Measurements from ENCODE around the gene DLK2. TPM values are rescaled to one million over a fixed set of nuclear protein-coding genes. Genes with fewer than 3 reads are reported as not detected.

DLK2 gene
- total and polyA plus RNA-seq, 2 of the 13 experiments (the other 11 are each of a cell fraction or from before 2014, with no cell fraction given) = 1.2 to 3.8 TPM

DNA sequence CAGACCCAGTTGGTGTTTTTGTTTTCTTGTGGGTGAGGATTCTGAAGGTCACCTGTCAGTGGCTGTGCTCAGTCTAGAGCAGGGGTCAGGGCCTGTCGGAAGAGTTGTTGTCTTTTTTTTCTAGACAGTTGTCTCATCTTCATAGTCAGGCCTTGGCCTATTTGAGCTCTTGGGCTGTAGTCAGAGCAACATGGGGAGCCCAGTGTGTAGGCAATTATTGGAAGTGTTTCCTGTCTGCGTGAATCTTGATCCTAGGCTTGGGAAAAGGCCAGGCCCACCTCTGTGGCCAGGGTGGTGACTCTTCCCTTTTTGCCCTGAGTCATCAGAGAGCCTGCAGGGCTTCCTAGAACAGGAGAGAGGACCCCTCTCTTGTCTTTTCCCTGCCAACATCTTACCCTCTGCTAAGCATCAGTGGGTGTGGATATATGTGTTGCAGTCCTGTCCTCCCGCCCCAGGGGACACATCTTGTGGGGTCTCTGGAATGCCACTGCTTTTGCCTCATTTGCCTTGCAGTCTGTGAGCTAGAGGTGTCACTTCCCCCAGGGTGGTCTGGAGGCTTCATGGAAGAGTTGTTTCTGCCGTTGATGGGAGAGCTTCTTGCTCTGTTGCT, 33.4 kb upstream of the DLK2 start (continued):
- TF ChIP-seq, protein P1, sequence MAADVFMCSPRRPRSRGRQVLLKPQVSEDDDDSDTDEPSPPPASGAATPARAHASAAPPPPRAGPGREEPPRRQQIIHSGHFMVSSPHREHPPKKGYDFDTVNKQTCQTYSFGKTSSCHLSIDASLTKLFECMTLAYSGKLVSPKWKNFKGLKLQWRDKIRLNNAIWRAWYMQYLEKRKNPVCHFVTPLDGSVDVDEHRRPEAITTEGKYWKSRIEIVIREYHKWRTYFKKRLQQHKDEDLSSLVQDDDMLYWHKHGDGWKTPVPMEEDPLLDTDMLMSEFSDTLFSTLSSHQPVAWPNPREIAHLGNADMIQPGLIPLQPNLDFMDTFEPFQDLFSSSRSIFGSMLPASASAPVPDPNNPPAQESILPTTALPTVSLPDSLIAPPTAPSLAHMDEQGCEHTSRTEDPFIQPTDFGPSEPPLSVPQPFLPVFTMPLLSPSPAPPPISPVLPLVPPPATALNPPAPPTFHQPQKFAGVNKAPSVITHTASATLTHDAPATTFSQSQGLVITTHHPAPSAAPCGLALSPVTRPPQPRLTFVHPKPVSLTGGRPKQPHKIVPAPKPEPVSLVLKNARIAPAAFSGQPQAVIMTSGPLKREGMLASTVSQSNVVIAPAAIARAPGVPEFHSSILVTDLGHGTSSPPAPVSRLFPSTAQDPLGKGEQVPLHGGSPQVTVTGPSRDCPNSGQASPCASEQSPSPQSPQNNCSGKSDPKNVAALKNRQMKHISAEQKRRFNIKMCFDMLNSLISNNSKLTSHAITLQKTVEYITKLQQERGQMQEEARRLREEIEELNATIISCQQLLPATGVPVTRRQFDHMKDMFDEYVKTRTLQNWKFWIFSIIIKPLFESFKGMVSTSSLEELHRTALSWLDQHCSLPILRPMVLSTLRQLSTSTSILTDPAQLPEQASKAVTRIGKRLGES (CRISPR knock-in tag; IDR thresholded peaks at IDR 0.05; ENCODE audit: borderline replicate concordance) = no peak
- TF ChIP-seq CCDC6 (CRISPR knock-in tag; IDR thresholded peaks at IDR 0.05) (no peak), KAT2B (IDR thresholded peaks at IDR 0.05; ENCODE audit: borderline replicate concordance, low read depth, low read length) (no peak), ZNF496 (CRISPR knock-in tag; IDR thresholded peaks at IDR 0.05; ENCODE audit: insufficient replicate concordance) (no peak), PAWR (CRISPR knock-in tag; IDR thresholded peaks at IDR 0.05; ENCODE audit: borderline replicate concordance) (no peak), NFE2L1 (CRISPR knock-in tag; IDR thresholded peaks at IDR 0.05; ENCODE audit: borderline replicate concordance) (no peak), MAZ (IDR thresholded peaks at IDR 0.05; ENCODE audit: borderline replicate concordance, low read depth, low read length) (no peak), MAZ (CRISPR knock-in tag; IDR thresholded peaks at IDR 0.05; ENCODE audit: low read depth) (no peak), ZNF772 (CRISPR knock-in tag; IDR thresholded peaks at IDR 0.05) (peak; percentile 36; the same call in 1 of the 2 replicates), ZNF674 (CRISPR knock-in tag; IDR thresholded peaks at IDR 0.05; ENCODE audit: low read depth) (no peak), ZNF75D (CRISPR knock-in tag; IDR thresholded peaks at IDR 0.05; ENCODE audit: borderline replicate concordance) (no peak), SRSF1 (optimal IDR thresholded peaks at IDR 0.05; ENCODE audit: low read depth, low read length) (no peak), SRF (IDR thresholded peaks at IDR 0.05; ENCODE audit: low read depth, low read length) (no peak), SIN3B (IDR thresholded peaks at IDR 0.05; ENCODE audit: low read length) (no peak), SNAPC2 (CRISPR knock-in tag; IDR thresholded peaks at IDR 0.05) (no peak), DPF2 (CRISPR knock-in tag; IDR thresholded peaks at IDR 0.05; ENCODE audit: borderline replicate concordance, low read depth) (no peak; the same call in 1 of the 2 replicates), ZNF296 (CRISPR knock-in tag; conservative IDR thresholded peaks at IDR 0.05) (no peak)
- TF ChIP-seq, protein P2, sequence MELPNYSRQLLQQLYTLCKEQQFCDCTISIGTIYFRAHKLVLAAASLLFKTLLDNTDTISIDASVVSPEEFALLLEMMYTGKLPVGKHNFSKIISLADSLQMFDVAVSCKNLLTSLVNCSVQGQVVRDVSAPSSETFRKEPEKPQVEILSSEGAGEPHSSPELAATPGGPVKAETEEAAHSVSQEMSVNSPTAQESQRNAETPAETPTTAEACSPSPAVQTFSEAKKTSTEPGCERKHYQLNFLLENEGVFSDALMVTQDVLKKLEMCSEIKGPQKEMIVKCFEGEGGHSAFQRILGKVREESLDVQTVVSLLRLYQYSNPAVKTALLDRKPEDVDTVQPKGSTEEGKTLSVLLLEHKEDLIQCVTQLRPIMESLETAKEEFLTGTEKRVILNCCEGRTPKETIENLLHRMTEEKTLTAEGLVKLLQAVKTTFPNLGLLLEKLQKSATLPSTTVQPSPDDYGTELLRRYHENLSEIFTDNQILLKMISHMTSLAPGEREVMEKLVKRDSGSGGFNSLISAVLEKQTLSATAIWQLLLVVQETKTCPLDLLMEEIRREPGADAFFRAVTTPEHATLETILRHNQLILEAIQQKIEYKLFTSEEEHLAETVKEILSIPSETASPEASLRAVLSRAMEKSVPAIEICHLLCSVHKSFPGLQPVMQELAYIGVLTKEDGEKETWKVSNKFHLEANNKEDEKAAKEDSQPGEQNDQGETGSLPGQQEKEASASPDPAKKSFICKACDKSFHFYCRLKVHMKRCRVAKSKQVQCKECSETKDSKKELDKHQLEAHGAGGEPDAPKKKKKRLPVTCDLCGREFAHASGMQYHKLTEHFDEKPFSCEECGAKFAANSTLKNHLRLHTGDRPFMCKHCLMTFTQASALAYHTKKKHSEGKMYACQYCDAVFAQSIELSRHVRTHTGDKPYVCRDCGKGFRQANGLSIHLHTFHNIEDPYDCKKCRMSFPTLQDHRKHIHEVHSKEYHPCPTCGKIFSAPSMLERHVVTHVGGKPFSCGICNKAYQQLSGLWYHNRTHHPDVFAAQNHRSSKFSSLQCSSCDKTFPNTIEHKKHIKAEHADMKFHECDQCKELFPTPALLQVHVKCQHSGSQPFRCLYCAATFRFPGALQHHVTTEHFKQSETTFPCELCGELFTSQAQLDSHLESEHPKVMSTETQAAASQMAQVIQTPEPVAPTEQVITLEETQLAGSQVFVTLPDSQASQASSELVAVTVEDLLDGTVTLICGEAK (IDR thresholded peaks at IDR 0.05) = no peak
- TF ChIP-seq, protein P2 (CRISPR knock-in tag; IDR thresholded peaks at IDR 0.05) = no peak
